GM23248 (cell line): ENCODE data around the gene CDHR1. TPM values are rescaled to one million over a fixed set of nuclear protein-coding genes. Genes with fewer than 3 reads are reported as not detected.
"Not testable (repeated sequence)": the region's sequence is repeated elsewhere in the genome, so short reads cannot be mapped to it uniquely, and the experiment has no call there.

ENCODE experiments used
- DNase-seq: peaks from one replicate; pipeline ENCODE4 v3.0.0-alpha.2; 2015
- H2AFZ ChIP-seq: fragments of 200-600 bp; sonication (generic); 2 replicates; pipeline ENCODE4 v1.6.1; 2016; ENCODE audit warnings: antibody characterized with exemption
- H3F3A ChIP-seq: fragments of 200-600 bp; sonication (generic); 2 replicates; pipeline ENCODE4 v1.6.1; 2016; ENCODE audit warnings: mild to moderate bottlenecking, antibody characterized with exemption, mixed run types; ENCODE audit not compliant: insufficient read depth
- H3K27ac ChIP-seq: fragments of 200-600 bp; sonication (generic); 2 replicates; pipeline ENCODE4 v1.5.1; 2016; ENCODE audit warnings: mild to moderate bottlenecking
- H3K27me3 ChIP-seq: fragments of 200-600 bp; sonication (generic); replicated peaks from 2 replicates; pipeline ENCODE4 v1.6.1; 2016; ENCODE audit warnings: mild to moderate bottlenecking; ENCODE audit not compliant: insufficient read depth
- H3K36me3 ChIP-seq: fragments of 200-600 bp; sonication (generic); 2 replicates; pipeline ENCODE4 v1.6.1; 2016; ENCODE audit warnings: low read depth, mild to moderate bottlenecking
- H3K4me1 ChIP-seq: fragments of 200-600 bp; sonication (generic); 2 replicates; pipeline ENCODE4 v1.6.1; 2016; ENCODE audit warnings: mild to moderate bottlenecking; ENCODE audit not compliant: insufficient read depth
- H3K4me2 ChIP-seq: fragments of 200-600 bp; sonication (generic); one replicate; pipeline ENCODE4 v1.6.1; 2016; ENCODE audit warnings: mild to moderate bottlenecking; ENCODE audit not compliant: unreplicated experiment
- H3K4me3 ChIP-seq: fragments of 200-600 bp; sonication (generic); 2 replicates; pipeline ENCODE4 v1.5.1; 2016; ENCODE audit warnings: mild to moderate bottlenecking
- H3K79me2 ChIP-seq: fragments of 200-600 bp; sonication (generic); 2 replicates; pipeline ENCODE4 v1.6.1; 2016; ENCODE audit warnings: mild to moderate bottlenecking; ENCODE audit not compliant: insufficient read depth
- H3K9ac ChIP-seq: fragments of 200-600 bp; sonication (generic); 2 replicates; pipeline ENCODE4 v1.6.1; 2016; ENCODE audit warnings: mild to moderate bottlenecking
- H3K9me2 ChIP-seq: fragments of 200-600 bp; sonication (generic); 2 replicates; pipeline ENCODE4 v1.6.1; 2016; ENCODE audit warnings: mixed run types, mild to moderate bottlenecking, moderate library complexity; ENCODE audit not compliant: insufficient read depth
- H3K9me3 ChIP-seq: fragments of 200-600 bp; sonication (generic); one replicate; pipeline ENCODE4 v1.6.1; 2017; ENCODE audit warnings: low read depth
- H4K20me1 ChIP-seq: fragments of 200-600 bp; sonication (generic); 2 replicates; pipeline ENCODE4 v1.6.0; 2016; ENCODE audit not compliant: insufficient read depth
- EZH2 ChIP-seq: fragments of 200-600 bp; sonication (generic); IDR thresholded peaks from 2 replicates; pipeline ENCODE4 v1.6.1; 2018; ENCODE audit warnings: antibody characterized with exemption, mild to moderate bottlenecking; ENCODE audit not compliant: insufficient read depth, poor library complexity, severe bottlenecking
- EZH2phosphoT487 ChIP-seq: fragments of 200-600 bp; sonication (generic); IDR thresholded peaks from 2 replicates; pipeline ENCODE4 v1.6.1; 2018; ENCODE audit warnings: antibody characterized with exemption, moderate library complexity, mild to moderate bottlenecking, low read depth; ENCODE audit not compliant: insufficient read depth
- WGBS, 2 experiments: methylation state at CpG; one replicate each; pipeline ENCODE4 v1.1.6; 2015 to 2017; ENCODE audit warnings: low lambda C conversion rate in 2 of 2, low coverage in 1 of 2; ENCODE audit errors: missing lambda C conversion rate in 2 of 2; 5-methylcytosine and 5-hydroxymethylcytosine counted together
- in situ Hi-C: fragments of 300-500 bp; cut with MboI; formaldehyde crosslinking; loops from 2 replicates; pipeline ENCODE4 v1.15.0; 2020
- polyA plus RNA-seq: library from polyadenylated mRNA; unstranded; fragments of >200 nt; fragmentation: Nextera tagmentation; extraction: Ambion mirVana; gene quantifications from 2 replicates; pipeline ENCODE4 v1.2.1, GENCODE V29; 2016
- total RNA-seq: library from RNA; depleted of rRNA; stranded (reverse); fragments of >200 nt; shearing (Covaris generic); gene quantifications from 2 replicates; pipeline ENCODE4 v1.2.3, GENCODE V29; 2014; rRNA removed

Gene CDHR1
- not detected in 2 replicates for total RNA-seq
- not detected in 2 replicates for polyA plus RNA-seq

- Histone ChIP-seq H3K4me3 (peak within 1 kb of the TSS; percentile 41), H3K27me3 (peaks cover 53% of the 10 kb centered on the region), H3K9me3 (no peaks in the 10 kb centered on the region), H3K4me1 (no peaks in the 10 kb centered on the region), H3K36me3 (no peaks in the 10 kb centered on the region), H3K79me2 (no peaks in the 10 kb centered on the region), H3K9ac (no peak within 1 kb of the TSS), H4K20me1 (no peaks in the 10 kb centered on the region), H3K4me2 (peak within 1 kb of the TSS; percentile 32), H3F3A (no peaks in the 10 kb centered on the region), H3K9me2 (no peaks in the 10 kb centered on the region), H3K27ac (no peak within 1 kb of the TSS), H2AFZ (peak within 1 kb of the TSS; percentile 23; the same call in 1 of the 2 replicates)
- WGBS, 2 experiments: 2% methylated on average over 34 to 56 of the region's 61 CpGs
- DNase-seq: peak; percentile 50
- in situ Hi-C loops: no loop called here
- TF ChIP-seq EZH2phosphoT487 (no peak), EZH2 (peak; percentile 34)
Observed at GRCh38 chr10:84194424-84195043, at the start of gene CDHR1. TSS of gene CDHR1 (plus strand) at chr10:84194537. CDS start at chr10:84194761, 224 bp downstream.

DNA sequence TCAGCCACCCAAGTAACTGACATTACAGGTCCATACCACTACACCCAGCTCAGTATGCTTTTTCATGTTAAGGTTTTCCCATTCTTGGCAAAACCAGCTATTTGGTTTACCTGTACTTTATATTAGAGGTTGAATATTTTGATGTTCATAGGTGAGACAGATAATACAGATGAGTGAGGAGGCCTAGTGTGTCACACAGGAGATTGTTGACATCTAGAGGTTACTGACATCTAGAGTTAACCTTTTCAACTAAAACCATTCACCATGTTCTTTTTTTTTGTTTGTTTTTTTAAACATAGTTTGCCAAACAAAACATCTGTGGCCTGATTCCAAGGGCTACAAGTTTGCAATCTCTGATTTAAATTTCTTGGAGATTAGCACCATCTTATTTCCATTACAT, 47.0 kb upstream of the CDHR1 start:
- no peak overlapping the region for H3K4me2 ChIP-seq
- peaks cover 27% of the 10 kb centered on the region for H3F3A ChIP-seq
- DNase-seq: no peak
- TF ChIP-seq EZH2phosphoT487 (no peak), EZH2 (no peak)
- no peak overlapping the region for H2AFZ ChIP-seq
- no peaks in the 10 kb centered on the region for H3K9me3 ChIP-seq
- no peak overlapping the region for H3K27ac ChIP-seq
- peaks cover 36% of the 10 kb centered on the region for H3K79me2 ChIP-seq
- no peaks in the 10 kb centered on the region for H3K9me2 ChIP-seq
- H4K20me1 ChIP-seq: no peaks in the 10 kb centered on the region
- peaks cover 88% of the 10 kb centered on the region for H3K36me3 ChIP-seq
- H3K27me3 ChIP-seq: no peaks in the 10 kb centered on the region
- no peaks in the 10 kb centered on the region for H3K4me1 ChIP-seq
- H3K4me3 ChIP-seq: no peak overlapping the region
- in situ Hi-C loops: no loop called here
- no peak overlapping the region for H3K9ac ChIP-seq

- DNase-seq: peak; percentile 78
- H3K9ac ChIP-seq, H3K9me2 ChIP-seq, H3K9me3 ChIP-seq, H2AFZ ChIP-seq, H3K4me1 ChIP-seq, H3K27ac ChIP-seq, H3K4me2 ChIP-seq, H3K27me3 ChIP-seq, H3K4me3 ChIP-seq, in situ Hi-C loops, H4K20me1 ChIP-seq: not testable (repeated sequence)
- peaks cover 29% of the 10 kb centered on the region for H3K79me2 ChIP-seq
- peaks cover 27% of the 10 kb centered on the region for H3F3A ChIP-seq
- H3K36me3 ChIP-seq: peaks cover 89% of the 10 kb centered on the region
- 79 to 82% methylated on average over 9 of the region's 9 CpGs for WGBS, 2 experiments
Observed at GRCh38 chr10:84148006-84148597, 46.2 kb upstream of the CDHR1 start.

DNA sequence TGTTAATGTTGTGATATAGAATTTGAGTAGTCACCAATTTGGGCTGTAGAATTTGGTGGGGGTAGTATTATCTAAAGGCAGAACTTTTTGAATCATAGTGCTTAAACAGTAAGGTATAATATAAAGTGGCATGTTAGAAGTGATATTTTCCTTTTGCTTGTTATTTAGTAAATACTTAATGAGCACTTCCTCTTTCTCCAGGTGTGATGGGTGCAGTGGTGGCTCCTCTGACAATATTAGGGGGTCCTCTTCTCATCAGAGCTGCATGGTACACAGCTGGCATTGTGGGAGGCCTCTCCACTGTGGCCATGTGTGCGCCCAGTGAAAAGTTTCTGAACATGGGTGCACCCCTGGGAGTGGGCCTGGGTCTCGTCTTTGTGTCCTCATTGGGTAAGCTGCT, 44.5 kb upstream of the CDHR1 start:
- Histone ChIP-seq H2AFZ (no peak overlapping the region), H3K79me2 (peaks cover 18% of the 10 kb centered on the region), H3K4me3 (no peak overlapping the region), H3K27me3 (no peaks in the 10 kb centered on the region), H3K9me3 (no peaks in the 10 kb centered on the region), H3F3A (peaks cover 36% of the 10 kb centered on the region), H3K4me1 (no peaks in the 10 kb centered on the region), H3K9ac (no peak overlapping the region), H3K27ac (no peak overlapping the region), H3K36me3 (peaks cover 86% of the 10 kb centered on the region), H3K9me2 (no peaks in the 10 kb centered on the region), H3K4me2 (no peak overlapping the region), H4K20me1 (no peaks in the 10 kb centered on the region)
- WGBS, 2 experiments: 100% methylated on average over 2 of the region's 2 CpGs
- DNase-seq: no peak
- in situ Hi-C loops: no loop called here
- TF ChIP-seq EZH2phosphoT487 (no peak), EZH2 (no peak)

DNA sequence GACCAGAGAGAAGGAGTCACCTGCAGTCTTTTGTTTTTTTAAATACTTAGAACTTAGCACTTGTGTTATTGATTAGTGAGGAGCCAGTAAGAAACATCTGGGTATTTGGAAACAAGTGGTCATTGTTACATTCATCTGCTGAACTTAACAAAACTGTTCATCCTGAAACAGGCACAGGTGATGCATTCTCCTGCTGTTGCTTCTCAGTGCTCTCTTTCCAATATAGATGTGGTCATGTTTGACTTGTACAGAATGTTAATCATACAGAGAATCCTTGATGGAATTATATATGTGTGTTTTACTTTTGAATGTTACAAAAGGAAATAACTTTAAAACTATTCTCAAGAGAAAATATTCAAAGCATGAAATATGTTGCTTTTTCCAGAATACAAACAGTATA, 41.6 kb upstream of the CDHR1 start:
- in situ Hi-C loops: no loop called here
- Histone ChIP-seq H3K27ac (no peak overlapping the region), H3F3A (peaks cover 31% of the 10 kb centered on the region), H3K79me2 (peaks cover 13% of the 10 kb centered on the region; the same call in 1 of the 2 replicates), H3K9me2 (no peaks in the 10 kb centered on the region), H3K27me3 (no peaks in the 10 kb centered on the region), H3K9ac (no peak overlapping the region), H4K20me1 (no peaks in the 10 kb centered on the region), H3K9me3 (no peaks in the 10 kb centered on the region), H3K4me2 (no peak overlapping the region), H2AFZ (no peak overlapping the region), H3K4me3 (no peak overlapping the region), H3K4me1 (no peaks in the 10 kb centered on the region), H3K36me3 (peaks cover 66% of the 10 kb centered on the region)
- TF ChIP-seq EZH2 (no peak), EZH2phosphoT487 (no peak)
- DNase-seq: no peak
